Activated T-helper 9 cell treated with anti-CD3 and anti-CD28 coated beads, Interleukin-2, amount 50 U/mL, for 16 hours (primary cell): ENCODE results near the gene UBR1.
A peak's percentile ranks its signal among the peaks of the same experiment; 100 is the strongest.
"Not testable (repeated sequence)": the region's sequence is repeated elsewhere in the genome, so short reads cannot be mapped to it uniquely, and the experiment has no call there.

Experiments used
- DNase-seq: peaks from one replicate; pipeline ENCODE4 v3.0.0-alpha.2; 2020; ENCODE audit warnings: low read depth

Gene UBR1

GRCh38 chr15:43105778-43106485 lies at the start of gene UBR1:
TSS of gene UBR1 (minus strand) at chr15:43106038. CDS start at chr15:43106022, 16 bp downstream.
- peak; percentile 81 for DNase-seq

- no peak for DNase-seq
These were observed 47.4 kb upstream of the UBR1 start for GRCh38 chr15:43153269-43153668.

- no peak for DNase-seq
These were observed 45.9 kb upstream of the UBR1 start for GRCh38 chr15:43151688-43152087.

DNA sequence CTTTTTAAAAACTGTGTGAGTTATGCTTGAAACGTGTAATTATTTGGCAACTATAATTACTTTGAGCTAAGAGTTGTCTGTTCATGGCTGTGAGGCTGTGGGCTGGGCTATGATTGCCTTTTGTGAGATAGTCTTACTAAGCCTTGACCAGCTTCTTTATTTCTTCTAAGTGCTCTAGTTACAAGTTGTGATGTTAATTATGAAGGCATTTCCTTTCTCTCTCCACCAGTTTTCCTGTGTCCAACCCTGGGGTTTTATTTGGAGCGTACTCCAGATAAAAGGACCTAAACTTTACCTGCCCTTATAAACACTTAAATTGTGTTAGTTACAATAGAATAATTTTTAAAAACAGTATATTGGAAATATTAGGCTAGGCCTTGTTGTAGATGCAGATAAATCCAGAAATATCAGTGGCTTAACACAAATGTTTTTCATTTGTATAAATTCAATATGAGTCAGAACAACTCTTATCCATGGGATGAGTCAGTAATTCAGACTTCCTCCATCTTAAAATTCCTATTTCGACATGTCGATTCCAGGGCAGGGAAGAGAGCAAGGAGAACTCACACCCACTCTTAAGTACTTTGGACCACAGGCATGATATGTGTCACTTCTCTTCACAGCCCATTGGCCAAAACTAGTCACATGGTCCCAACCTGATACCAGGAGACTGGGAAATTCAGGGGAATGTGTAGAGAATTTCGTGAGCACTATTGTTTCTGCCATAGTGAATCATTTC lies 44.5 kb upstream of the UBR1 start:
- no peak for DNase-seq

DNA sequence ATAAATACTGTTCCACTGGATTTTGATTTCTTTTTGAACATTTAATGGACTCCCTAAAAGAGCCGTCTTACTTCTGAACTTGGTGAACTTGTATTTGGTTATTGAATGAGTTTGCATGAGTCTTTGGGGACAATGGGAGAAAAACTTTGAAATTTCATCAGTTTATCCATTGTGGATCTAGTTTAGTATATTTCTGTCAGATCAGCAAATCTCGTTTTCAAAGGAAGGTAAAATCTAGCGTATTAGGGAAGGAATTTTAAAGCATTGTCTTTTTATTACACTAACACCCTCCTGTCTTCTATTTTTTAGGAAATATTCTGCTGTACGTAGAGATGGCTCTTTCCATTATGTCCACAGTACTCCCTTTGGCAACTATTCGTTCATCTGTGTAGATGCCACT lies 40.3 kb upstream of the UBR1 start:
- no peak for DNase-seq

- DNase-seq, result no peak
These were observed 38.7 kb upstream of the UBR1 start for GRCh38 chr15:43144512-43144911.

GRCh38 chr15:43143203-43143941 lies 37.5 kb upstream of the UBR1 start:
- DNase-seq, result no peak

- DNase-seq, result no peak
These were observed 29.5 kb upstream of the UBR1 start for GRCh38 chr15:43135351-43135750.

DNA sequence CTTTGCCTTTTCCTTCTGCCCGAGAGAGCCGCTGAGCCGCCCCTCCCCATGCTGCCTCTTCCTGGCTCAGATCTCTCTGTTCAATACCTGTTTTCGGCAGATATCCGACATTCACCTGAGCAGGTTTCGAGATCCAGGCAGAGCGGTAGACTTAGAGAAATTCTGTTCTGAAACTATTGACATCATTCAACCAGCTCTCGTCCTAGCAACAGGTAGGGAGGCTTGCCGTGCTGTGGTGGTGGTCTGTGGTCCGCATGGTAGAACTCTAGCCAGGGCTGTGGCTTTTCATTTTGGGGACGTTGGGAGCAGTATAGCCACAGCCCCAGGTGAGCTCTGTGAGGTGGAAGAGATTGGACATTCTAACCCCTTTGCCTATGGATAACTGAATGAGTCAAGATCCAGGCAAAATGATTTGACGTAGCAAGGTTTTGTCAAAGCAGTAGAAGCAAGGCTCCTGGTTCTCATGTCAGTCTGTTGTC lies 28.4 kb upstream of the UBR1 start:
- peak; percentile 1 for DNase-seq

- DNase-seq, result peak; percentile 37
These were observed 27.8 kb upstream of the UBR1 start, which contains the start of gene TMEM62 for GRCh38 chr15:43133430-43134156. TSS of gene TMEM62 (plus strand) at chr15:43133586. CDS start at chr15:43133803, 217 bp downstream.

- DNase-seq, result no peak
These were observed 27.1 kb upstream of the UBR1 start for GRCh38 chr15:43132830-43133429.

- no peak for DNase-seq
These were observed 23.1 kb upstream of the UBR1 start for GRCh38 chr15:43128980-43129335.

- DNase-seq, result not testable (repeated sequence)
These were observed 22.5 kb upstream of the UBR1 start for GRCh38 chr15:43128174-43128979.

GRCh38 chr15:43127752-43128151 lies 21.9 kb upstream of the UBR1 start:
- no peak for DNase-seq

GRCh38 chr15:43126356-43126755 lies 20.5 kb upstream of the UBR1 start:
- DNase-seq, result no peak

DNA sequence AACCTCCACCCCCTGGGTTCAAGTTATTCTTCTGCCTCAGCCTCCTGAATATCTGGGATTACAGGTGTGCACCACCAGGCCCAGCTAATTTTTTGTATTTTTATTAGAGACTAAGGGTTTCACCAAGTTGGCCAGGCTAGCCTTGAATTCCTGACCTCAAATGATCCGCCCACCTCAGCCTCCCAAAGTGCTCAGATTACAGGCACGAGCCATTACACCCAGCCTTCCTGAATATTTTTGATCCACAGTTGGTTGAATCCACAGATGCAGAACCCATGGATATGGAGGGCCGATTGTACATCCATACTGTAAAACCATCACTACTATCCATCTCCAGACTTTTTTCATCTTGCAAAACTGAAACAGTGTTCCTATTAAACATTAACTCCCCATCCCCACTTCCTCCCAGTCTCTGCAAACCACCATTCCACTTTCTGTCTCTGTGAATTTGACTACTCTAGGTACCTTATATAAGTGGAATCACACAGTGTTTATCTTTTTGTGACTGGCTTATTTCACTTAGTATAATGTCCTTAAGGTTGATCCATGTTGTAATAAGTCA lies 19.3 kb upstream of the UBR1 start:
- DNase-seq, result no peak

GRCh38 chr15:43121863-43122262 lies 16.0 kb upstream of the UBR1 start:
- no peak for DNase-seq

GRCh38 chr15:43118829-43119228 lies 13.0 kb upstream of the UBR1 start:
- DNase-seq, result no peak

DNA sequence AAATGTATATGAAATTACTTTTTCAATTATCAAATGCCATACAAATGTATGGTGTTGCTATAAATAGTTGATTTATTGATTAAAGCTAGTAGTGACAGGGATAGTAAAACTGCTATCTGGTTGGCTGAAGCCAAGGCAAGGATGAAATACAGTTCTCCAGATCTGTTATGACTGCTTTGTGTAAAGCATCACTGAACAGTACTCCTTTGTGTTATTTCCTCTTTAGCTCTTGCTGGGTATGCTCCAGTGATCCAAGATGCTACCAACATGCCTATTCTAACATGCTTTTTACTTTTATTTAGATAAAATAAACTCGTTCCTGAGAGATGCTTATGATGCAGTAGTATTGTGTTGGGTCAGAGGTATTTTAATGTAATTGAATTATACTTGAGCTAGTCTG lies 12.4 kb upstream of the UBR1 start:
- DNase-seq, result no peak

DNA sequence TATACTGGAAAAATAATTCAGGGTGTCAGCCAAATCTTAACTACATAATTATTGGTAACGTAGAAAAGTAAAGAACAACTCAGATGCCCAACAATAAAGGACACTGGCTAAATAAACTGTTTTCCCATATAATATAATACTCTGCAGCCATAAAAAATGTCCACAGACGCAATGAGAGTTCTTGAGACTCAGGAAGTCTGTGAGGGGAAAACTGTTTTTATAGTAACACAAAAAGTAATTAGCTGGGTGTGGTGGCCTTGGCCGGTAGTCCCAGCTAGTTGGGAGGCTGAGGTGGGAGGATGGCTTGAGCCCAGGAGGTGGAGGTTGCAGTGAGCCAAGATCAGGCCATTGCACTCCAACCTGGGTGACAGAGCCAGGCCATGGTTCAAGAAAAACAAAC lies 5.5 kb upstream of the UBR1 start:
- DNase-seq, result no peak
